NCI-H128 (cell line): Measurements from ENCODE around the gene RNF112.

ENCODE experiments used
- DNase-seq: peaks from one replicate; lab custom pipeline; 2025; ENCODE audit not compliant: unreplicated experiment; lab: John Stamatoyannopoulos, UW

Gene RNF112

DNA sequence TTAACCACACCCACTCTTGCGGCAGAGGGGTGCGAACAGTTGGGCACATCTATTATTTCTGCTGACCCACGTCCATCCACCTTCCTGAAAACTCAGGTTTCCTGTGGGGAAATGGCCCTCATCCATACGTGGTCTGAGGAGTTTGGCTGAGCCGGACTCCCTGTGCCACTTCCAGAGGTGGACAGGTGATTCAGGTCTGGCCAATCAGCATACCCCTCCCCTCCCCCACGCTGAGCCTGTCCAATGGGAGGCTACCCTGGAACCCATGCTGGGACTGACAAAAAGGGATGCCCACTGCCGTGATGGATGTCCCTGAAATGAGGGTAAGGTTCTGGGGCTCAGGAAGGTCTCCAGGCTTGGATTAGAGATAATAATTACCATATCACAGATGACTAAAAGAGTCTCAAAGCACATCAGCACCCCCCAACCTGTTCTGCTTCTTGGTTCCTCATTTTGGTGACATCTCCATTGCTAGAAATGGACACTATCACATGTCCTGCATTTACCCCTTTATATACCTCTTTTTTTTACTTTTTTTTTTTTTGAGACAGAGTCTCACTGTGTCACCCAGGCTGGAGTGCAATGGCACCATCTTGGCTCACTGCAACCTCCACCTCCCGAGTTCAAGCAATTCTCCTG, 38.0 kb upstream of the RNF112 start:
- no peak for DNase-seq

- no peak for DNase-seq
Measured at GRCh38 chr17:19374136-19374535, 36.9 kb upstream of the RNF112 start.

DNA sequence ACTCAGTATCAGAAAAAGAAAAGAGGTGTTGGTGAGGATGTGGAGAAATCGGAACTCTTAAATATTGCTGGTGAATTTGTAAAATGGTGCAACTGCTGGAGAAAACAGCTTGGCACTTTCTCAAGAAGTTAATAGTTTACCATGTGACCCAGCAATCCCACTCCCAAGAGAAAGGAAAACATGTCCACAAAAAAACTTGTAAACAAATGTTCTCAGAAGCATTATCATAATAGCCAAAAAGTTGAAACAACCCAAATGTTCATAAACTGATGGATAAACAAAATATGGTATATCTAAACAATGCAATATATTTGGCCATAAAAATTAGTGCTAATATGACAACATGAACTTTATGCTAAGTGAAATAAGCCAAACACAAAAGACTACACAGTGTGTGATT, 35.3 kb upstream of the RNF112 start:
- no peak for DNase-seq

GRCh38 chr17:19376811-19377210, 34.2 kb upstream of the RNF112 start:
- no peak for DNase-seq

DNA sequence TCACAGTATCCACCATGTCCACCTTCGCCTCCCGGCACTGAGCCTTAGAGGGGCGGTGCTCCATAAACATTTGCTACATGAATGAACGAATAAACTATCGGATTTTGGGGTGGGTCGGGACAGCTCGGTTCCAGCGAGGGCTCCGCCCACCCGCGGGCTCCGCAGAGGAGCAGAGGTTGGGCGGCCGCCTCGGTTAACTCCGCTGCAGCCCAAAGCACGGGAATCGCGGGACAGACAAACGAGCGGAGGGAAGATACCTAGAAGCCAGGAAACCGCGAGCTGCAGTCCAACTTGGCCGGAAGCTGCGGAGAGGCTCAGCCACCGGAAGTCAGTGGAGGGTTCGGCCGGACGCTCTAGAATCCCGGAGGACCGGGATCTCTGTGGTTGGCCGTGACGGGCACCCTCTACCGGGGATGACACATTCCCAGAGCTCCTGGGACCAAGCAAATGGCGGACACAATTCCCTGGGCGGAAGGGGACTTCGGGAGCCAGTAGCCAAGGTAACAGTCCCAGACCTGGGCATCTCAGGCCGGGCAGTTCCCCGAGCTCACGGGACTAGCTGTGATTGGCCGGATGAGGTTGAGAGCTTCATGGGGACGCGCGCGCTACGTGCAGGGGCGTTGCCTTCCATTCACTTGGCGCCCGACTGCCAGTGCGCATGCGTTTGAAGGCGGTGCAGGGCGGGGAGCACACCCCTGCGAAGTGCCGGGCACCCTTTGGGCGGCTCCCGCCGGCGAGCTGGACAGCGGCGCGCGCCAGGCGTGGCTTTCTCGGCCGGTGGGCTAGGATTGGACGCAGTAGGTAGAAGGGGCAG, 33.2 kb upstream of the RNF112 start:
- peak; percentile 91 for DNase-seq

GRCh38 chr17:19378416-19379360, 32.3 kb upstream of the RNF112 start, which contains the start of gene MAPK7:
Gene MAPK7, plus strand, starts transcription at chr17:19378498. Its CDS starts 403 bp downstream, at chr17:19378901.
- DNase-seq, result no peak

GRCh38 chr17:19379361-19380065, 31.5 kb upstream of the RNF112 start:
- no peak for DNase-seq

- DNase-seq, result no peak
Measured at GRCh38 chr17:19380481-19381301, 30.3 kb upstream of the RNF112 start.

GRCh38 chr17:19381361-19381740, 29.7 kb upstream of the RNF112 start:
- DNase-seq, result no peak

DNA sequence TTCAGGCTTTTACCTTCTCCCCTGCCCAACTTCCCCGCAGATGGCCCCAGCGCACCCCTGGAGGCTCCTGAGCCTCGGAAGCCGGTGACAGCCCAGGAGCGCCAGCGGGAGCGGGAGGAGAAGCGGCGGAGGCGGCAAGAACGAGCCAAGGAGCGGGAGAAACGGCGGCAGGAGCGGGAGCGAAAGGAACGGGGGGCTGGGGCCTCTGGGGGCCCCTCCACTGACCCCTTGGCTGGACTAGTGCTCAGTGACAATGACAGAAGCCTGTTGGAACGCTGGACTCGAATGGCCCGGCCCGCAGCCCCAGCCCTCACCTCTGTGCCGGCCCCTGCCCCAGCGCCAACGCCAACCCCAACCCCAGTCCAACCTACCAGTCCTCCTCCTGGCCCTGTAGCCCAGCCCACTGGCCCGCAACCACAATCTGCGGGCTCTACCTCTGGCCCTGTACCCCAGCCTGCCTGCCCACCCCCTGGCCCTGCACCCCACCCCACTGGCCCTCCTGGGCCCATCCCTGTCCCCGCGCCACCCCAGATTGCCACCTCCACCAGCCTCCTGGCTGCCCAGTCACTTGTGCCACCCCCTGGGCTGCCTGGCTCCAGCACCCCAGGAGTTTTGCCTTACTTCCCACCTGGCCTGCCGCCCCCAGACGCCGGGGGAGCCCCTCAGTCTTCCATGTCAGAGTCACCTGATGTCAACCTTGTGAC, 29.1 kb upstream of the RNF112 start:
- DNase-seq, result no peak

GRCh38 chr17:19382531-19383444, 28.2 kb upstream of the RNF112 start:
- no peak for DNase-seq

DNA sequence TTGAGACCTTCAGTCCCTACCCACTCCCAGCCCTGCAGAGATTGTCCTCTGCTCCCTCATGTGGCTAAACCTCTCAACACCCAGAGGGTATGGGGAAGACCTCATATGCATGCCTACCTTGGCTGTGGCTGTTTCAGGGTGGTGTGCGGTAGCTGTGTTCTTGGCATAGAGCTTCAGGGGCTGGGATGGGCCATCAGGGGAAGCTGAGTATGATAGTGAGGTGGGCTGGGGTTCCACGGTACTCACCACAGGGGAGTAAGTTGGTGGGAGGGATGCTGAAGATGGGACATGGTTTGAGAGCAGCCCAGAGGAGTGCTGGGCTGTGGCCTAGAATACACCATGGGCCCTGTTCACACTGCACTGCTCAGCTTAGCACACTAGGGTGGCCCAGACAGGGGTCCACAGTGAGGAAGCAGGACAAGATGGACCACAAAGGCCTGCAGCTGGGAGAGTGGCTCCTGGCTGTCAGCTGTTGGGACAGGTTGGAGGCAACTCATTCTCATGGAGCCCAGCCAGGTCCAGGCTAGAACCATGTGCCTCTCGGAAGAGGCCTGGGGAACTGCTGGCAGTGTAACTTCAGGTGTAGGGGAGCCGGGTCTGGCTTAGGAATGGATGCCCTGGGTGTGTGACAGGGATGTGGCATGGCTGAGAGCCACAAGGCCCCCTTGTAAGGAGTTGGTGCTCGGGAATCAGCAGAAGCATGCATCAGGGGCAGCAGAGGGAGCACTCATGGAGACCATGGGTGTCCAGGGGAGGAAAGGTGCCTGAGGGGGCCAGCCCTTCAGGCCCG, 27.2 kb upstream of the RNF112 start:
- no peak for DNase-seq

DNA sequence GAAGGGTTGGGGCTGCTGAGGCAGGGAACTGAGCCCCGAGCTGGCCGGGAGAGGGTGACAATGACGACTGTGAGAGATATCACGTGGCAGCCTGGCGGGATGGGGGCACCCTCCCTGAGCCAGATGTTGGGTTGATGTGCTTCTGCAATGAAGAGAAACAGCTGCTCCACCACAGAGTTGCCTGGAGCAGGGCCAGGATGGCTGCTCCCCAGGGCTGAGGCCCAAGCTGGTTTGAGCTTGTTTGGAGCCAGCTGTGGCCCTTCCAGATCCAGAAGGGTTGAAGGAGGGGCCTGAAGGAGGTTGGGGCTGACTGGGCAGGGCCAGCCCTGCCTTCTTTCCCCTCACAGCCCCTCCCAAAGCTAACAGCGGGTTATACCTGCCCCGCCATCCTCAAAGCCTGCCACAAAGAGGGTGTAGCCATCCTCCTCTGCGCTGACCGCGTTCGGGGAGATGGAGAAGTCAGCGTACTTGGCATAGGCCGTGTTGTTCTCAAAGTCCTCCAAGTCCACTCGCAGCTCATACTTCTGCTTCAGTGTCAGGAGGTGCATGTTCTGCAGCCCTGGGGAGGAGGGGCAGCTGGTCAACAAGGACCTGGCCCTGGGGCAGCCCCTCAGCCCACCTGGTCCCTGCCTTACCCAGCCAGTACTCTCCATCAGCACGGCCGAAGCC, 26.2 kb upstream of the RNF112 start:
- no peak for DNase-seq

- no peak for DNase-seq
Measured at GRCh38 chr17:19385521-19385983, 25.5 kb upstream of the RNF112 start.

DNA sequence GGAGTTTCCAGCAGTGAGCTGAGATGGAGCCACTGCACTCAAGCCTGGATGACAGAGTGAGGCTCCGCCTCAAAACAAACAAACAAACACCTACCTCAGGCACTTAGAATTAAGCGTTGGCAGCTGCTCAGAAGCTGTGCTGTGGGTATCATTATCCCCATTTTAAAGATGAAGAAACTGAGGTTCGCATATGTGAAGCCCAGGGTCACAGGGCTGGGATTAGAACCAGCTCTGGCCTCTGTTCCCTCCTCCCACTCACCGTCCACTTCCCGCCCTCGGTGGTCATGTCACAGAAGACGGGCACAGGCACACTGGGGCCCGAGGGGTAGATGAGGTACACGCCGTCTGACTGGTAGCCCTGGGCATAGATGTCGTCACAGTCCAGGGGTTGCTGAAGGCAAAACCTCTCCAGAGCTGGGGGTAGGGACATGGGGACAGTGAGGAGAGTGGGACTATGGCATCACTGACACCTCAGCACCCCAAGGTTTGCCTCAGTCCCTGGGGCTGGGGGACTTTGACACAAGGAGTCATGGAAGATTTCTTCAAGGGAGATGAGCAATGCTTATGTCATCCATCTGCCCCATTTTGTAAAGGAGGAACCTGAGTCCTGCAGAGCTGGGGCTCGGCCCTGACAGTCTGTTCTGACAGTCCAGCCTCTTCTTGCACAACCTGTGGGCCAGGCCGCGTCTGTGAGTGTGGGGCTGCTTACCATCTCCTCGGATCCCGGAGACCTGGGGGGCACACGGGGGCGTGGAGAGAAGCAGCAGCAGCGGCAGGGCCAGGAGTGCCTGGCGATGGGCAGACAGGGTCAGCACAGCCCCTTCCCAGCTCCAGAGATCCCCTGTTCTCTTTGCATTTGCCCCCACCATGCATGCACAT, 24.7 kb upstream of the RNF112 start:
- no peak for DNase-seq
